PC-9 (cell line): ENCODE measurements around the gene ITSN1. TPM values are rescaled to one million over a fixed set of nuclear protein-coding genes. Genes with fewer than 3 reads are reported as not detected.

Experiments used
- BruUV-seq: library from RNA; stranded (reverse); fragments of 400-500 nt; replicated peaks from 2 replicates; lab custom pipeline; 2021; lab: Mats Ljungman, UMichigan
- CTCF ChIA-PET: fragments of 300-600 bp; sonication (Branson Sonifier 250); formaldehyde crosslinking; loops from one replicate; lab custom pipeline; 2022; ENCODE audit warnings: antibody characterized with exemption; lab: Charles Lee
- POLR2A ChIA-PET: fragments of 300-600 bp; sonication (Branson Sonifier 250); formaldehyde crosslinking; loops from one replicate; lab custom pipeline; 2022; ENCODE audit warnings: antibody characterized with exemption; ENCODE audit not compliant: unreplicated experiment; lab: Charles Lee
- DNase-seq, 2 experiments: peaks; one replicate each; pipeline versions ENCODE4 v3.0.0 to v3.0.0-alpha.2; 2015 to 2022; ENCODE audit warnings: mixed read lengths in 1 of 2
- H2AFZ ChIP-seq: fragments of 200-600 bp; sonication (generic); 2 replicates; pipeline ENCODE4 v1.8.1; 2017; ENCODE audit warnings: antibody characterized with exemption
- H3F3A ChIP-seq: fragments of 200-600 bp; sonication (generic); 2 replicates; pipeline ENCODE4 v1.8.1; 2017; ENCODE audit warnings: antibody characterized with exemption, mild to moderate bottlenecking, low read depth; ENCODE audit not compliant: insufficient read depth
- H3K27ac ChIP-seq: fragments of 200-600 bp; sonication (generic); 2 replicates; pipeline ENCODE4 v1.6.1; 2016; ENCODE audit warnings: mixed run types
- H3K27me3 ChIP-seq: fragments of 200-600 bp; sonication (generic); 2 replicates; pipeline ENCODE4 v1.6.1; 2016; ENCODE audit warnings: low read depth, mixed run types; ENCODE audit not compliant: insufficient read depth
- H3K36me3 ChIP-seq: fragments of 200-600 bp; sonication (generic); 2 replicates; pipeline ENCODE4 v1.6.1; 2016; ENCODE audit warnings: low read depth, mixed run types
- H3K4me1 ChIP-seq: fragments of 200-600 bp; sonication (generic); replicated peaks from 2 replicates; pipeline ENCODE4 v1.6.1; 2016; ENCODE audit warnings: mixed run types; ENCODE audit not compliant: insufficient read depth
- H3K4me2 ChIP-seq: fragments of 200-600 bp; sonication (generic); 2 replicates; pipeline ENCODE4 v1.6.1; 2017; ENCODE audit warnings: mixed run types
- H3K4me3 ChIP-seq: fragments of 200-600 bp; sonication (generic); 2 replicates; pipeline ENCODE4 v1.6.1; 2016; ENCODE audit warnings: mixed run types
- H3K79me2 ChIP-seq: fragments of 200-600 bp; sonication (generic); 2 replicates; pipeline ENCODE4 v1.6.1; 2017; ENCODE audit warnings: low read depth, mixed run types
- H3K9me2 ChIP-seq: fragments of 200-600 bp; sonication (generic); 2 replicates; pipeline ENCODE4 v1.8.1; 2017; ENCODE audit warnings: mild to moderate bottlenecking; ENCODE audit not compliant: insufficient read depth
- H3K9me3 ChIP-seq: fragments of 200-600 bp; sonication (generic); 2 replicates; pipeline ENCODE4 v1.8.1; 2016; ENCODE audit warnings: low read depth; ENCODE audit not compliant: insufficient read depth
- H4K20me1 ChIP-seq: fragments of 200-600 bp; sonication (generic); 2 replicates; pipeline ENCODE4 v1.8.1; 2017; ENCODE audit not compliant: insufficient read depth
- CTCF ChIP-seq: fragments of 200-600 bp; sonication (generic); conservative IDR thresholded peaks from 2 replicates; pipeline ENCODE4 v1.6.1; 2017; ENCODE audit warnings: mixed run types, antibody characterized with exemption, mild to moderate bottlenecking, moderate library complexity
- EZH2 ChIP-seq: fragments of 200-600 bp; sonication (generic); IDR thresholded peaks from 2 replicates; pipeline ENCODE4 v1.8.0; 2017; ENCODE audit warnings: antibody characterized with exemption, low read depth
- intact Hi-C: fragments of 100-400 bp; cut with micrococcal nuclease; formaldehyde crosslinking; loops from one replicate; pipeline ENCODE4 v1.10.0; 2022; ENCODE audit not compliant: unreplicated experiment
- total RNA-seq: library from RNA; stranded (reverse); gene quantifications from 2 replicates; pipeline ENCODE4 v1.2.3, GENCODE V29; 2021

The ITSN1 gene
- total RNA-seq, 1 experiment from 2014 or later: 46.3 TPM

GRCh38 chr21:33650929-33651509 is 8.7 kb downstream of the ITSN1 start:
- no peaks in the 10 kb centered on the region for H3K9me2 ChIP-seq
- POLR2A ChIA-PET: no interaction called here
- CTCF ChIA-PET: no interaction called here

GRCh38 chr21:33651965-33652680 is 9.8 kb downstream of the ITSN1 start:
- H2AFZ ChIP-seq: no peak overlapping the region
- no peak overlapping the region for H3K4me2 ChIP-seq
- intact Hi-C loops: no loop called here
- no peak overlapping the region for H3K4me3 ChIP-seq
- no peaks in the 10 kb centered on the region for H4K20me1 ChIP-seq
- H3K9me2 ChIP-seq: no peaks in the 10 kb centered on the region
- ChIA-PET CTCF (no interaction called here), POLR2A (no interaction called here)
- no peak overlapping the region for H3K27ac ChIP-seq
- TF ChIP-seq CTCF: no peak
- no peak for TF ChIP-seq EZH2
- H3K4me1 ChIP-seq: peaks cover 14% of the 10 kb centered on the region
- no peaks in the 10 kb centered on the region for H3K9me3 ChIP-seq
- BruUV-seq: no TSS peak
- no peaks in the 10 kb centered on the region for H3K27me3 ChIP-seq
- H3K36me3 ChIP-seq: no peaks in the 10 kb centered on the region
- peaks cover 26% of the 10 kb centered on the region for H3K79me2 ChIP-seq
- no peak for DNase-seq
- peaks cover 16% of the 10 kb centered on the region; the same call in 1 of the 2 replicates for H3F3A ChIP-seq

More at GRCh38 chr21:33650929-33651509, 8.7 kb downstream of the ITSN1 start:
- Histone ChIP-seq H4K20me1 (no peaks in the 10 kb centered on the region), H3K4me2 (no peak overlapping the region), H3K4me1 (peaks cover 9% of the 10 kb centered on the region), H3K79me2 (peaks cover 37% of the 10 kb centered on the region), H3K27me3 (no peaks in the 10 kb centered on the region), H3K27ac (no peak overlapping the region), H3K4me3 (no peak overlapping the region), H3K9me3 (no peaks in the 10 kb centered on the region), H3K36me3 (no peaks in the 10 kb centered on the region), H2AFZ (no peak overlapping the region), H3F3A (peaks cover 8% of the 10 kb centered on the region; the same call in 1 of the 2 replicates)
- no TSS peak for BruUV-seq
- DNase-seq: no peak
- intact Hi-C loops: no loop called here
- no peak for TF ChIP-seq CTCF
- no peak for TF ChIP-seq EZH2

GRCh38 chr21:33654412-33654811 is 12.1 kb downstream of the ITSN1 start:
- no peaks in the 10 kb centered on the region for H4K20me1 ChIP-seq
- peaks cover 16% of the 10 kb centered on the region; the same call in 1 of the 2 replicates for H3F3A ChIP-seq
- peaks cover 14% of the 10 kb centered on the region for H3K4me1 ChIP-seq
- peaks cover 23% of the 10 kb centered on the region for H3K79me2 ChIP-seq
- intact Hi-C loops: no loop called here
- H3K27ac ChIP-seq: 0 out of 2 replicates have a peak overlapping the region, but pooled peaks have one; percentile 73
- DNase-seq: no peak
- no peaks in the 10 kb centered on the region for H3K9me3 ChIP-seq
- BruUV-seq: no TSS peak
- H3K9me2 ChIP-seq: no peaks in the 10 kb centered on the region
- H3K36me3 ChIP-seq: no peaks in the 10 kb centered on the region
- no peak overlapping the region for H3K4me2 ChIP-seq
- POLR2A ChIA-PET: no interaction called here
- no peak for TF ChIP-seq EZH2
- no peak for TF ChIP-seq CTCF
- H3K27me3 ChIP-seq: no peaks in the 10 kb centered on the region
- H3K4me3 ChIP-seq: no peak overlapping the region
- CTCF ChIA-PET: no interaction called here
- no peak overlapping the region for H2AFZ ChIP-seq
